Spleen (tissue), 7 donors: ENCODE data around the gene TRAPPC11.

Experiments used
- POLR2A ChIP-seq, 3 donors: fragments of 450-650 bp; IDR thresholded peaks; one replicate each; pipeline ENCODE4 v1.5.1; 2017; ENCODE audit warnings: antibody characterized with exemption in 3 of 3, mild to moderate bottlenecking in 1 of 3
- TF ChIP-seq, protein P1 (sequence below), 11 experiments: fragments of 200-600 bp in 7 of 11; fragments of 450-650 bp in 4 of 11; sonication (generic) in 4 of 11; IDR thresholded peaks in 8 of 11; conservative IDR thresholded peaks in 3 of 11; 1 replicate in 7 of 11; 2 replicates in 4 of 11; pipeline versions ENCODE4 v1.4.0 to v1.8.0; 2016 to 2021; ENCODE audit warnings: antibody characterized with exemption in 11 of 11, inconsistent platforms in 4 of 11, mild to moderate bottlenecking in 1 of 11
- donor health status: DM: no; HTN: no; CAD: no; lungs with moderate emphysema.
- donor health status: DM: no; HTN: no; CAD: no.
- donor health status: DM: no; HTN: no; CAD: no.

DNA sequence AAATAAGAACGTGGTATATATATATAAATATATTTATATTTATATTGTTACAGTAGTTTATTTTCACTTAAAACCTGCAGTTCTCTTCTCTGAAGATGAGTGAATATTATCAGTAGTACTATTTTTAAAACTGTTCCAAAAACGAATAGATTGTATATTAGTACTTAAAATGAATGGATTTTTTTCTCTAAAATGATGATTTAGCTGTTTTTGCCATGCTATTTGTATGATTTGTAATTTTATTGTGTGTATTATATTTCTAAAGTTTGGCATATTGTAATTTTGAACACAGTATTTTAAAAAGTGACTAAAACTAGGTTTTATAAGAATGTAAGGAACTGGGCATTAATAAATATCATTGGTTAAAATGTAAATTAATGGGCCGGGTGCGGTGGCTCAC, 22.0 kb downstream of the TRAPPC11 start:
- TF ChIP-seq, protein P1, sequence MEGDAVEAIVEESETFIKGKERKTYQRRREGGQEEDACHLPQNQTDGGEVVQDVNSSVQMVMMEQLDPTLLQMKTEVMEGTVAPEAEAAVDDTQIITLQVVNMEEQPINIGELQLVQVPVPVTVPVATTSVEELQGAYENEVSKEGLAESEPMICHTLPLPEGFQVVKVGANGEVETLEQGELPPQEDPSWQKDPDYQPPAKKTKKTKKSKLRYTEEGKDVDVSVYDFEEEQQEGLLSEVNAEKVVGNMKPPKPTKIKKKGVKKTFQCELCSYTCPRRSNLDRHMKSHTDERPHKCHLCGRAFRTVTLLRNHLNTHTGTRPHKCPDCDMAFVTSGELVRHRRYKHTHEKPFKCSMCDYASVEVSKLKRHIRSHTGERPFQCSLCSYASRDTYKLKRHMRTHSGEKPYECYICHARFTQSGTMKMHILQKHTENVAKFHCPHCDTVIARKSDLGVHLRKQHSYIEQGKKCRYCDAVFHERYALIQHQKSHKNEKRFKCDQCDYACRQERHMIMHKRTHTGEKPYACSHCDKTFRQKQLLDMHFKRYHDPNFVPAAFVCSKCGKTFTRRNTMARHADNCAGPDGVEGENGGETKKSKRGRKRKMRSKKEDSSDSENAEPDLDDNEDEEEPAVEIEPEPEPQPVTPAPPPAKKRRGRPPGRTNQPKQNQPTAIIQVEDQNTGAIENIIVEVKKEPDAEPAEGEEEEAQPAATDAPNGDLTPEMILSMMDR (IDR thresholded peaks at IDR 0.05 in 8 of 11, conservative IDR thresholded peaks at IDR 0.05 in 3 of 11): no peak
- no peak for TF ChIP-seq POLR2A (IDR thresholded peaks at IDR 0.05)
